CD4-positive, CD25-positive, alpha-beta regulatory T cell (primary cell): ENCODE data around the gene OLFML2A. TPM values are rescaled to one million over a fixed set of nuclear protein-coding genes. Genes with fewer than 3 reads are reported as not detected.
"Not testable (repeated sequence)": the region's sequence is repeated elsewhere in the genome, so short reads cannot be mapped to it uniquely, and the experiment has no call there.

Source experiments
- ATAC-seq, 2 donors: fragments of 150-1000 bp; cut with Tn5 transposase; one replicate each; pipeline ENCODE4 v1.10.0; 2021; ENCODE audit warnings: low read depth in 2 of 2, moderate number of reproducible peaks in 2 of 2, moderate library complexity in 1 of 2
- DNase-seq, 3 donors: peaks; one replicate each; pipeline versions ENCODE4 v3.0.0 to v3.0.0-alpha.2; 2012 to 2022; ENCODE audit warnings: mixed read lengths in 1 of 3
- H3K27ac ChIP-seq: one replicate; pipeline ENCODE4 v1.7.0; 2013; ENCODE audit warnings: mild to moderate bottlenecking, low read length; ENCODE audit not compliant: insufficient read depth, poor library complexity, severe bottlenecking
- H3K27me3 ChIP-seq: one replicate; pipeline ENCODE4 v1.7.0; 2013; ENCODE audit warnings: low read length; ENCODE audit not compliant: control insufficient read depth, insufficient read depth
- H3K36me3 ChIP-seq: one replicate; pipeline ENCODE4 v1.7.0; 2013; ENCODE audit warnings: mild to moderate bottlenecking, low read length, moderate library complexity; ENCODE audit not compliant: control insufficient read depth, insufficient read depth
- H3K4me1 ChIP-seq: 2 replicates; pipeline ENCODE4 v1.7.0; 2013; ENCODE audit warnings: mild to moderate bottlenecking, low read length; ENCODE audit not compliant: insufficient read depth, control insufficient read depth, poor library complexity, severe bottlenecking
- H3K4me3 ChIP-seq: one replicate; pipeline ENCODE4 v1.7.0; 2013; ENCODE audit warnings: low read depth, mild to moderate bottlenecking, low read length, moderate library complexity
- H3K9me3 ChIP-seq, 2 experiments: 1 replicate in 1 of 2; 2 replicates in 1 of 2; pipeline ENCODE4 v1.7.0; 2013; ENCODE audit warnings: low read length in 2 of 2, mild to moderate bottlenecking in 1 of 2, moderate library complexity in 1 of 2; ENCODE audit not compliant: control insufficient read depth in 2 of 2
- H3K27ac Mint-ChIP-seq, 3 donors: one replicate each; pipeline ENCODE4 v1.8.0; 2020 to 2022; ENCODE audit warnings: mild to moderate bottlenecking in 3 of 3, mixed read lengths in 3 of 3, moderate library complexity in 2 of 3
- H3K27me3 Mint-ChIP-seq: one replicate; pipeline ENCODE4 v1.8.0; 2022; ENCODE audit warnings: mild to moderate bottlenecking, mixed read lengths
- H3K36me3 Mint-ChIP-seq: one replicate; pipeline ENCODE4 v1.8.0; 2020; ENCODE audit warnings: mixed read lengths
- H3K4me1 Mint-ChIP-seq, 4 donors: one replicate each; pipeline ENCODE4 v1.8.0; 2020 to 2022; ENCODE audit warnings: mixed read lengths in 4 of 4, mild to moderate bottlenecking in 1 of 4
- H3K4me3 Mint-ChIP-seq, 4 donors: one replicate each; pipeline ENCODE4 v1.8.0; 2020 to 2022; ENCODE audit warnings: mild to moderate bottlenecking in 4 of 4, mixed read lengths in 4 of 4, moderate library complexity in 3 of 4
- H3K9me3 Mint-ChIP-seq, 7 donors: one replicate each; pipeline ENCODE4 v1.8.0; 2020 to 2022; ENCODE audit warnings: mixed read lengths in 7 of 7, mild to moderate bottlenecking in 3 of 7, moderate library complexity in 2 of 7
- polyA plus RNA-seq, 4 donors: library from polyadenylated mRNA; unstranded; fragments of 300-500 nt; fragmentation: Illumina TruSeq; gene quantifications; one replicate each; pipeline ENCODE4 v1.2.3, GENCODE V29; 2021
- total RNA-seq: library from RNA; stranded (reverse); gene quantifications from one replicate; pipeline ENCODE4 v1.2.3, GENCODE V29; 2022

Gene OLFML2A
- total and polyA plus RNA-seq, 5 donors from 2014 or later = not detected

DNA sequence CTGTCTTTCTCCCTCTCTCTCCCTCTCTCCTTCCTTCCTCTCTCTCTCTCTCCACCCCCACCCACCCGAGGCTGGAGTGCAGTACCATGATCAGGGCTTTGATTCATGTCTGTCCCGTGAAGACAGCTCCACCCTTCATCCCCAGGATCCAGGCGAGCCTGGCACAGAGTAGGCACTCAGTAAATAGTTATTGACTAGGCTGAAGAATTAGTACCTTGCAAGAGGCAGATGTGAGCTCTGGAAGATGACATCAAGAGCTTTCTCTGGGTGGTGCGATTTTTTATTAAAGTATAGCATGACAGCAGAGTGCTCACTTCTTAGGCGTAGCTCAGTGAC lies 52.4 kb downstream of the OLFML2A start:
- DNase-seq (no peak), ATAC-seq (no peak)
- H3K4me1 ChIP-seq = no peaks in the 10 kb centered on the region
- Mint-ChIP-seq H3K36me3 (no peaks in the 10 kb centered on the region), H3K4me3 (no peak overlapping the region), H3K4me1 (no peaks in the 10 kb centered on the region), H3K27me3 (peaks cover 8% of the 10 kb centered on the region), H3K27ac (no peak overlapping the region), H3K9me3 (peaks cover 0 to 3% (median 0%) of the 10 kb centered on the region in 7 donors)
- H3K36me3 ChIP-seq = no peaks in the 10 kb centered on the region
- H3K9me3 ChIP-seq = no peaks in the 10 kb centered on the region
- H3K4me3 ChIP-seq = no peak overlapping the region
- no peaks in the 10 kb centered on the region for H3K27me3 ChIP-seq
- no peak overlapping the region for H3K27ac ChIP-seq

DNA sequence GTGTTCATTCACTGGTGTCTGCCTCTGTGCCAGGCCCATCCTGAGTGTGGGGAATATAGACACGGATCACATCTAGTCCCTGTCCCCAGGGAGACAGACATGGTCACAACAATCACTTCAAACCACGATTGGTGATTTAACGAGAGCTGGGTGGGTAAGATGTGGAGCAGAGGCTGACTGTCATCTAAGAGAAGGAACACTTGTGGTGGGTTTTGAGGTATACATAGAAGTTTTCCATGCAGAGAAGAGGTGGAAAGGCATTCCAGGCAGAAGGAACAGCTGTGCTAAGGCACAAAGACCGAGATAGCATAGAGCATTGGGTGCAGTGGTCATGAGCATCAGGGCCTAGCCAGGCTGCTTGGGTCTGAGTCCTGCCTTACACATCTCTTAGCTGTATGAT lies 53.7 kb downstream of the OLFML2A start:
- ATAC-seq (no peak), DNase-seq (no peak)
- Mint-ChIP-seq H3K4me3 (no peak overlapping the region), H3K4me1 (no peaks in the 10 kb centered on the region), H3K27me3 (no peaks in the 10 kb centered on the region), H3K9me3 (peaks cover 0 to 3% (median 0%) of the 10 kb centered on the region in 7 donors), H3K27ac (peak overlapping the region in 1 of 3 donors; percentile 54), H3K36me3 (no peaks in the 10 kb centered on the region)
- H3K4me1 ChIP-seq = no peaks in the 10 kb centered on the region
- no peak overlapping the region for H3K4me3 ChIP-seq
- H3K36me3 ChIP-seq = no peaks in the 10 kb centered on the region
- no peak overlapping the region for H3K27ac ChIP-seq
- no peaks in the 10 kb centered on the region for H3K27me3 ChIP-seq
- H3K9me3 ChIP-seq = no peaks in the 10 kb centered on the region

DNA sequence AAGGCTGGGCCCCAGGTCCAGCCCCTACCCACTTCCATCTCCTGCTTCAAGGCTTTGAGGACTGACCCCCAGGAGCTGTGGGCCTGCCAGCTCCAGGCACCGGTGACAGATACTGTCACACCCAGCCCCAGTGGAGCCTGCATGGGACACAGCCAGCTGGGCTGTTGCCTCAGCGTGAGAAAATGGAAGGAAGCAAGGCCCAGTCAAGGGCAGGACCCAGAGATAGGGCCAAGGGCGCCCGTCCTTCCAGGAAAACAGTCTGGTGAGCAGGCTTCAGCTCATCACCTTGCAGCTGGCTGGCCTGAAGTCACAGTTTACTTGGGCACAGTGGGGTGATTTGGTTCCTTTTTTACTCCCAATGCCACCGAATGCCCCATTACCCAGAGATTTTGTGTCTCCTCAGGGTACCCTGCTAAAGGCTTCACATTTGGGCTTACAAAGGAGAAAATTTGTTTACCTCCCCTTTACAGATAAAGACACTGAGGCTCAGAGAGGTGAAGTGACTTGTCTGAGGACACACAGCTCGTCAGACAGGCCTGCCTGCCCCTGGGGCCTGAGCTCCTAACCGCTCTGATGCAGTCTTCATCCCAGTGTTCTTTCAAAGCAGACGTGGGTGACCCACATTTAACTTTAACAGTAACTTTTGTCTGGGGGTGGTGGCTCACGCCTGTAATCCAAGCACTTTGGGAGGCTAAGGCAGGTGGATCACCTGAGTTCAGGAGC lies 54.9 kb downstream of the OLFML2A start:
- Histone ChIP-seq H3K4me3 (no peak overlapping the region), H3K9me3 (no peaks in the 10 kb centered on the region), H3K36me3 (no peaks in the 10 kb centered on the region), H3K27ac (no peak overlapping the region), H3K27me3 (no peaks in the 10 kb centered on the region), H3K4me1 (no peaks in the 10 kb centered on the region)
- DNase-seq (no peak), ATAC-seq (no peak)
- Mint-ChIP-seq H3K4me3 (no peak overlapping the region), H3K36me3 (no peaks in the 10 kb centered on the region), H3K9me3 (peaks cover 0 to 2% (median 0%) of the 10 kb centered on the region in 7 donors), H3K27me3 (peaks cover 9% of the 10 kb centered on the region), H3K27ac (no peak overlapping the region), H3K4me1 (no peaks in the 10 kb centered on the region)

DNA sequence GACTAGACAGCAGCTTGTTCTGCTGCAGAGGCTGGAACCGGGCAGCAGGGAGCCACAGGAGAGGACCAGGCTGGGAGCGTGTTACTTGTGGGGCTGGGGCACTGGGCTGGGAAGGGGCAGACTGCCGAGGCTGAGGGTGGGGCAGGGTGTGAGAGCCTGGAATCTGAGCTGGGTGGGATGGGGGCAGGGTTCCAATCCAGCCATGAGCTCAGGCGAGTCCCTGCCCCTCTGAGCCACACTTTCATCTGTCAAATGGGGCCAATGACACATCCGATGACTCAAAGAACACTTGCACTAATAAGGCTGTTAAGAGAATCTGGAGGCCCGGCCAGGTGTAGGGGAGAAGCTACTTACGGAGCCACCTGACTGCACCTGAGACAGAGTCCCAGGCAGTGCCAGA lies 57.7 kb downstream of the OLFML2A start:
- H3K27ac Mint-ChIP-seq = no peak overlapping the region
- no peak overlapping the region for H3K4me3 Mint-ChIP-seq
- H3K27me3 Mint-ChIP-seq = peaks cover 22% of the 10 kb centered on the region

DNA sequence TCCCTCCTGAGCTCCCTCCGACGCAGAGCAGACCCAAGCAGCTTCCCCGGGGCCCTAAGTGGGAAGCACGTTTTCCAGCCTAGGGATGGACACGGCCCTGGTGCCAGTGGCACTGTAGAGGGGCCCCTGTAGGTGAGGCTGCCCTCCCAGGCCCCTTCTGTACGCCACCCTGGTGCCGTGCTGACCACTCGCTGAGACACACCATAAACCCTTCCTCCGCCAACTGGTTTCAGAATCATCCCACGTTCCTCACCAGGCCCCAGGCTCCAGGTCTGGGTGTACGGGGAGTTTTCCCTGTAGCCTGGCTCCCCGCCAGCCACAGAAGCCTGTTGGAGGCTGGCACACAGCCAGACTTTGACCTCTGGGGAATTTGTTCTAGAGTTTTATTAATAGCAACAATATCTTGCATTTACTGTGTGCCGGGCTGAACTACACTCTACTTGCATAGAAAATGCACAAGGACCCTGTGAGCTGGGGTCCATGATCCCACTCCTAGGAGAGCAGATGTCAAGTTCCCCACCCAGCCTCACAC lies 58.2 kb downstream of the OLFML2A start:
- H3K9me3 ChIP-seq = no peaks in the 10 kb centered on the region
- no peak overlapping the region for H3K27ac ChIP-seq
- no peak for ATAC-seq
- no peaks in the 10 kb centered on the region for H3K4me1 Mint-ChIP-seq
- peak overlapping the region in 1 of 3 donors; percentile 35 for H3K27ac Mint-ChIP-seq
- no peaks in the 10 kb centered on the region for H3K27me3 ChIP-seq
- peaks cover 0 to 2% (median 0%) of the 10 kb centered on the region in 7 donors for H3K9me3 Mint-ChIP-seq
- no peak overlapping the region for H3K4me3 Mint-ChIP-seq
- H3K27me3 Mint-ChIP-seq = peaks cover 26% of the 10 kb centered on the region
- DNase-seq = no peak
- no peaks in the 10 kb centered on the region for H3K36me3 ChIP-seq
- H3K4me3 ChIP-seq = no peak overlapping the region
- H3K36me3 Mint-ChIP-seq = no peaks in the 10 kb centered on the region
- no peaks in the 10 kb centered on the region for H3K4me1 ChIP-seq

More for the DNA sequence above, 57.7 kb downstream of the OLFML2A start:
- Mint-ChIP-seq H3K4me1 (no peaks in the 10 kb centered on the region), H3K9me3 (peaks cover 0 to 2% (median 0%) of the 10 kb centered on the region in 7 donors), H3K36me3 (no peaks in the 10 kb centered on the region)
- Histone ChIP-seq H3K36me3 (no peaks in the 10 kb centered on the region), H3K4me1 (no peaks in the 10 kb centered on the region), H3K27me3 (no peaks in the 10 kb centered on the region), H3K9me3 (no peaks in the 10 kb centered on the region), H3K4me3 (no peak overlapping the region), H3K27ac (no peak overlapping the region)
- no peak for ATAC-seq
- no peak for DNase-seq

DNA sequence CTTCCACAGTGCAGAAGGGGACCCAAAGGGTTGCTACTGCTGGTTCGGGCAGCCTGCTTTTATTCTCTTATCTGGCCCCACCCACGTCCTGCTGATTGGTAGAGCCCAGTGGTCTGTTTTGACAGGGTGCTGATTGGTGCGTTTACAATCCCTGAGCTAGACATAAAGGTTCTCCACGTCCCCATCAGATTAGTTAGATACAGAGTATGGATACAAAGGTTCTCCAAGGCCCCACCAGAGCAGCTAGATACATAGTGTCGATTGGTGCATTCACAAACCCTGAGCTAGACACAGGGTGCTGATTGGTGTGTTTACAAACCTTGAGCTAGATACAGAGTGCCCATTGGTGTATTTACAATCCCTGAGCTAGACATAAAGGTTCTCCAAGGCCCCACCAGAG lies 61.2 kb downstream of the OLFML2A start:
- not testable (repeated sequence) for H3K27me3 ChIP-seq, H3K4me1 Mint-ChIP-seq, H3K4me3 ChIP-seq, H3K36me3 ChIP-seq, H3K4me1 ChIP-seq, ATAC-seq, H3K9me3 Mint-ChIP-seq, H3K9me3 ChIP-seq, H3K36me3 Mint-ChIP-seq, DNase-seq, H3K27ac Mint-ChIP-seq, H3K27ac ChIP-seq
- Mint-ChIP-seq H3K4me3 (peak overlapping the region in 1 of 4 donors; percentile 42), H3K27me3 (peaks cover 30% of the 10 kb centered on the region)

DNA sequence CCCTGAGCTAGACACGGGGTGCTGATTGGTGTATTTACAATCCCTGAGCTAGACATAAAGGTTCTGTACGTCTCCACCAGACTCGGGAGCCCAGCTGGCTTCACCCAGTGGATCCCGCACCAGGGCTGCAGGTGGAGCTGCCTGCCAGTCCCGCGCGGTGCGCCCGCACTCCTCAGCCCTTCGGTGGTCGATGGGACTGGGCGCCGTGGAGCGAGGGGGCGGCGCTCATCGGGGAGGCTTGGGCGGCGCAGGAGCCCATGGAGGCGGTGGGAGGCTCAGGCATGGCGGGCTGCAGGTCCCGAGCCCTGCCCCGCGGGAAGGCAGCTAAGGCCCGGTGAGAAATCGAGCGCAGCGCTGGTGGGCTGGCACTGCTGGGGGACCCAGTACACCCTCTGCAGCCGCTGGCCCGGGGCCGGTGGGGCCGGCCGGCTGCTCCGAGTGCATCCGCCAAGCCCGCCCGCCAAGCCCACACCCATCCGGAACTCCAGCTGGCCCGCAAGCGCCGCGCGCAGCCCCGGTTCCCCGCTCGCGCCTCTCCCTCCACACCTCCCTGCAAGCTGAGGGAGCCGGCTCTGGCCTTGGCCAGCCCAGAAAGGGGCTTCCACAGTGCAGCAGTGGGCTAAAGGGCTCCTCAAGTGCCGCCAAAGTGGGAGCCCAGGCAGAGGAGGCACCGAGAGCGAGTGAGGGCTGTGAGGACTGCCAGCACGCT lies 61.8 kb downstream of the OLFML2A start:
- H3K4me3 Mint-ChIP-seq, DNase-seq, H3K27ac ChIP-seq, H3K36me3 ChIP-seq, ATAC-seq, H3K27me3 ChIP-seq, H3K4me1 Mint-ChIP-seq, H3K4me1 ChIP-seq, H3K4me3 ChIP-seq, H3K9me3 Mint-ChIP-seq, H3K27ac Mint-ChIP-seq, H3K36me3 Mint-ChIP-seq, H3K9me3 ChIP-seq: not testable (repeated sequence)
- peaks cover 30% of the 10 kb centered on the region for H3K27me3 Mint-ChIP-seq
